SK-N-MC (cell line): ENCODE measurements around the gene CDC42SE2.

Experiments
- EZH2 ChIP-seq: fragments of 200-600 bp; sonication (generic); IDR thresholded peaks from one replicate; pipeline ENCODE4 v1.6.1; 2017; ENCODE audit warnings: antibody characterized with exemption
- POLR2AphosphoS5 ChIP-seq: IDR thresholded peaks from 2 replicates; pipeline ENCODE4 v1.6.1; 2012; ENCODE audit warnings: mild to moderate bottlenecking, low read depth, low read length, borderline replicate concordance

DNA sequence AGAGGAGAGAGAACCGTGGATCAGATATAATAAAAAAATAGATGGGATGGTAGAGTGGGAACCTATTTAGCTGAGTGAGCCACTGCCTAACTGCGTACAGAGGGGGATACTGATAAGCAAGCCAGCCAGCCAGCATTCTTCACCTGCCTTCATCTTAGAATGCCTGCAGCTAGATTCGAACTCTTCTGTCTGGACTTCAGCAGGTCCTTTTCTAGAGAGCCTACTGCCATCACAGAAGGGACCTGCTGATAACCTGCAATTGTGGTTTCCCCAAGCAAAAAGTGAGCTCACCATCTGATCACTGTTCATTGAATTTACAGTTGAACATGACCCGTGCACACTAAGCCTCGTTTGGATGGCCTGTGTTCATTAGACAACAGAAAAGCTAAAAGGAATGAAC lies 109.4 kb downstream of the CDC42SE2 start:
- TF ChIP-seq POLR2AphosphoS5: no peak
- TF ChIP-seq EZH2: no peak
